Nephron progenitor cell (in vitro differentiated cells): Measurements from ENCODE around the gene LDLRAD2.

Experiments
- DNase-seq: peaks from one replicate; pipeline ENCODE4 v3.0.0; 2021
- H3K27ac Mint-ChIP-seq: 2 replicates; pipeline ENCODE4 v1.8.0; 2021; ENCODE audit warnings: mild to moderate bottlenecking, moderate library complexity, mixed read lengths
- H3K27me3 Mint-ChIP-seq: 2 replicates; pipeline ENCODE4 v1.8.0; 2021; ENCODE audit warnings: mild to moderate bottlenecking, low read depth, mixed read lengths; ENCODE audit not compliant: poor library complexity
- H3K36me3 Mint-ChIP-seq: 2 replicates; pipeline ENCODE4 v1.8.0; 2021; ENCODE audit warnings: low read depth, mixed read lengths
- H3K4me1 Mint-ChIP-seq: 2 replicates; pipeline ENCODE4 v1.8.0; 2021; ENCODE audit warnings: mixed read lengths
- H3K4me3 Mint-ChIP-seq: 2 replicates; pipeline ENCODE4 v1.8.0; 2021; ENCODE audit warnings: mild to moderate bottlenecking, moderate library complexity, mixed read lengths
- H3K9me3 Mint-ChIP-seq: 2 replicates; pipeline ENCODE4 v1.8.0; 2021; ENCODE audit warnings: mild to moderate bottlenecking, moderate library complexity, mixed read lengths
- TF ChIP-seq, protein P1 (sequence below): fragments of 200-600 bp; sonication (generic); IDR thresholded peaks from 2 replicates; pipeline ENCODE4 v1.5.0; 2021; ENCODE audit warnings: antibody characterized with exemption

Gene LDLRAD2

DNA sequence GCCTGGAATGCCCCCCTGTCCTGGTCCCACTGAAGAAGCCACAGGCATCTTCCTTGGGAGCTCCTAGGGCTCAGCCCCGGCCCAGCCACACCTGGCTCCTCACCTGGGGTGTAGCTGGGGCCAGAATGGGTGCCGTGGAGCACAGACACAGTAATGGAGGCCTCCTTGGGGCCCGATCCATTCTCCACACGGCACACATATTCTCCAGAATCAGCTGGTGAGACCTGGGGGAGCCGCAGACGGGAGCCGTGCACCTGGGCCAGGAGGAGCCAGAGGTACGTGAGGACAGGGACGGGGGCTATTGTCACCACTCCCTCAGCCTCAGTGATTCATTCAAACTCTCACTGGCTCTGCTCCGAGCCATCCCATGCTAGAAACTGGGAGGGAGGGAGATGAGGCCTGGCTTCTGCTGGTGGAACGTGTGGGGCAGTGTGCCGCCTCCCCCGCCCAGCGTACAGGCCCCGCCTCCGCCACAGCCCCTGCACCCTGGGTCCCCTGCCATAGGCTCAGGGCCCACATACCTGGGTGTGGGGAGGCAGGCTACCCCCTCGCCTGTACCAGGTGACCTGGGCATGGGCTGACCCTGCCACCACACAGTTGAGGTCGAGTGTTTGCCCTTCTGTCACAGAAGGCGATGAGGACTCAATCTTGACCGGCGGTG, 42.2 kb downstream of the LDLRAD2 start:
- no peak overlapping the region for H3K27ac Mint-ChIP-seq
- H3K27me3 Mint-ChIP-seq, result peaks cover under 1% of the 10 kb centered on the region

DNA sequence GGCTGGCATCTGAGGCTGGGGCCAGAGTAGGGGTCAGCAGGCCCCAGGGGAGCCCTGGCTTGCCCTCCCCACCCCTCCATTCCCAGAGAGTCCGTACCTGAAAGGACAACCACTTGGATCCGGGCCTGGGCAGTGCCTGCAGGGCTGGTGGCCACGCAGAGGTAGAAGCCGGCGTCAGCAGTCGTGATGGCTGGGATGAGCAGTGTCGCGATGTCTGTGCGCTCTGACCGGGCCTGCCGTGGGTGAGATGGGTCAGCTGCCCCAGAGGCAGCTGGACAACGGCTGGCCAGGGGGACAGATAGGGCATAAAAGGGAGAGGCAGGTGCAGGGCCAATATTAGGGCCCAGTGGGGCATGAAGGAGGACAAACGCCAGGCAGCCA, 42.7 kb downstream of the LDLRAD2 start:
- Mint-ChIP-seq H3K9me3 (no peaks in the 10 kb centered on the region), H3K4me3 (no peak overlapping the region), H3K27ac (no peak overlapping the region), H3K27me3 (peaks cover 3% of the 10 kb centered on the region), H3K36me3 (peaks cover 26% of the 10 kb centered on the region), H3K4me1 (peaks cover 13% of the 10 kb centered on the region)
- TF ChIP-seq, protein P1, sequence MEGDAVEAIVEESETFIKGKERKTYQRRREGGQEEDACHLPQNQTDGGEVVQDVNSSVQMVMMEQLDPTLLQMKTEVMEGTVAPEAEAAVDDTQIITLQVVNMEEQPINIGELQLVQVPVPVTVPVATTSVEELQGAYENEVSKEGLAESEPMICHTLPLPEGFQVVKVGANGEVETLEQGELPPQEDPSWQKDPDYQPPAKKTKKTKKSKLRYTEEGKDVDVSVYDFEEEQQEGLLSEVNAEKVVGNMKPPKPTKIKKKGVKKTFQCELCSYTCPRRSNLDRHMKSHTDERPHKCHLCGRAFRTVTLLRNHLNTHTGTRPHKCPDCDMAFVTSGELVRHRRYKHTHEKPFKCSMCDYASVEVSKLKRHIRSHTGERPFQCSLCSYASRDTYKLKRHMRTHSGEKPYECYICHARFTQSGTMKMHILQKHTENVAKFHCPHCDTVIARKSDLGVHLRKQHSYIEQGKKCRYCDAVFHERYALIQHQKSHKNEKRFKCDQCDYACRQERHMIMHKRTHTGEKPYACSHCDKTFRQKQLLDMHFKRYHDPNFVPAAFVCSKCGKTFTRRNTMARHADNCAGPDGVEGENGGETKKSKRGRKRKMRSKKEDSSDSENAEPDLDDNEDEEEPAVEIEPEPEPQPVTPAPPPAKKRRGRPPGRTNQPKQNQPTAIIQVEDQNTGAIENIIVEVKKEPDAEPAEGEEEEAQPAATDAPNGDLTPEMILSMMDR, result no peak
- no peak for DNase-seq

More for the DNA sequence above, 42.2 kb downstream of the LDLRAD2 start:
- no peak for DNase-seq
- Mint-ChIP-seq H3K4me3 (no peak overlapping the region), H3K9me3 (no peaks in the 10 kb centered on the region), H3K4me1 (peaks cover 13% of the 10 kb centered on the region), H3K36me3 (peaks cover 27% of the 10 kb centered on the region)
- TF ChIP-seq, protein P1, result no peak

DNA sequence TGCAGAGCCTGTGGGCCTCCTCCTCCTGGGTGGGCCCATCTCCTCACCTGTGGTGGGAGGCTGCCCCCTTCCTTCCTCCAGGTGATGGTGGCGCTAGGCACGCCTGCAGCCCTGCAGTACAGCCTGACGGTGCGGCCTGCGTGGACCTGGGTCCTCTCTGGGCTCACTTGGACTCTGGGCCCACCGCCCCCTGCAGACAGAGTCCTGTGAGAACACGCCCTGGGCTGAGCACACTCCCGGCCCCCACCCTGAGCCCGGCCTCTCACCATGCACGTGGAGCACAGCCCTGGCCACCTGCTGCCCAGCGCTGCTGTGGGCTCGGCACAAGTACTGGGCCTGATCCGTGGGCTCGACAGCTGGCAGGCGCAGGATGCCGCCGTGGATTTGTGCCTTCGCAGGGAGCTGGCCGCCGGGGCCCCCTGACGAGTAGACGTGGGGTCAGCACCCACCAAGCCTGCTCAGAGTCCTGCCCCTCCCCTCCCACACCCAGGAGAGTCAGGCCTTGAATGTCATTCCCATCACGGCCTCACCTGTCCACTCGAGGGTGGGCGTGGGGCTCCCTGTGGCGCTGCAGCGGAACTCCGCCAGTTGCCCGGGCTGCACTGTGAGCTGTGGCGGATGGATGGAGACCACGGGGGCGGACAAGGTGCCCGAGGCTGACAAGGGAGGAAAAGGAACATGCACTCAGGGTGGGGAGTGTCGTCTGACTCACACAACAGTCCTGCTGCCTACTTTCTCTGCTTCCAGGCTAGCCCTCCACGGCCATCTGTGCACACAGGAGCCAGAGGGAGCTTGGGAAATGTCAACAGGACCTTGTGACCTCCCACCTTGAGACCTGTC, 43.4 kb downstream of the LDLRAD2 start:
- Mint-ChIP-seq H3K27ac (peak overlapping the region; percentile 72), H3K27me3 (peaks cover 3% of the 10 kb centered on the region), H3K9me3 (no peaks in the 10 kb centered on the region), H3K4me1 (peaks cover 13% of the 10 kb centered on the region), H3K36me3 (peaks cover 26% of the 10 kb centered on the region), H3K4me3 (no peak overlapping the region)
- TF ChIP-seq, protein P1, result no peak
- DNase-seq, result no peak

DNA sequence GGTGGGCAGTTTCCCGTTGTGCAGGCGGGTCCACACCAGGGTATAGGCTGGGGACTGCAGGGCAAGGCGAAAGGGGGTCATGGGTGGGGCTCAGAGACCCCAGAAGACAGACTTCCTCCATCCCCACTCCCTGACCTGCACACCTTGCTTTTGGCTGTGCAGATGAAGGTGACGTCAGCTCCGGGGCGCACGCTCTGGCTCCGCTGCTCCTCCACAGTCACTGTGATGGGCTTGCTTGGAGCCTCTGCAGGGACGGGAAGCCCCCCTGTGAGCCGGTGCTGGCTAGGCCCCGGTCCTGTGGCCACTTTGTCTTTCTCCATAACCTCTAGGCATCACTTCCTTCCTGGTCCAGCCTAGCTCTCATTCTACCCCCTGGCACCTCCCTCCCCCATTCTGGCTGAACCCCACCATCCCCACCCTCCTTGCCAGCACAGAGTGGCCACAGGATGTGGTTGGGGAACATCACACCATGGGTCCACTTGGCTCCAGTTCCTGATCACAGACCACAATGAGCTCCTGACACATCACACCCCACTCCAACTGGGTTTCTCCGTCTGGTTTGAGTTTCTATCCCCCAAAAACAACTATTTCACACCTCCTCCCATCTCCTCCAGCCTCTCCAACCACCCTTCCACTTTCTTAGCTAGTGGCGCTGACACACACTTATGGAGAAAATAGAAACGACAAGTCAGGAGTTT, 45.2 kb downstream of the LDLRAD2 start:
- Mint-ChIP-seq H3K36me3 (peaks cover 44% of the 10 kb centered on the region), H3K4me3 (no peak overlapping the region), H3K27ac (peak overlapping the region; percentile 97), H3K4me1 (peaks cover 13% of the 10 kb centered on the region), H3K9me3 (peaks cover 7% of the 10 kb centered on the region), H3K27me3 (peaks cover 8% of the 10 kb centered on the region)
- TF ChIP-seq, protein P1, result no peak
- no peak for DNase-seq

DNA sequence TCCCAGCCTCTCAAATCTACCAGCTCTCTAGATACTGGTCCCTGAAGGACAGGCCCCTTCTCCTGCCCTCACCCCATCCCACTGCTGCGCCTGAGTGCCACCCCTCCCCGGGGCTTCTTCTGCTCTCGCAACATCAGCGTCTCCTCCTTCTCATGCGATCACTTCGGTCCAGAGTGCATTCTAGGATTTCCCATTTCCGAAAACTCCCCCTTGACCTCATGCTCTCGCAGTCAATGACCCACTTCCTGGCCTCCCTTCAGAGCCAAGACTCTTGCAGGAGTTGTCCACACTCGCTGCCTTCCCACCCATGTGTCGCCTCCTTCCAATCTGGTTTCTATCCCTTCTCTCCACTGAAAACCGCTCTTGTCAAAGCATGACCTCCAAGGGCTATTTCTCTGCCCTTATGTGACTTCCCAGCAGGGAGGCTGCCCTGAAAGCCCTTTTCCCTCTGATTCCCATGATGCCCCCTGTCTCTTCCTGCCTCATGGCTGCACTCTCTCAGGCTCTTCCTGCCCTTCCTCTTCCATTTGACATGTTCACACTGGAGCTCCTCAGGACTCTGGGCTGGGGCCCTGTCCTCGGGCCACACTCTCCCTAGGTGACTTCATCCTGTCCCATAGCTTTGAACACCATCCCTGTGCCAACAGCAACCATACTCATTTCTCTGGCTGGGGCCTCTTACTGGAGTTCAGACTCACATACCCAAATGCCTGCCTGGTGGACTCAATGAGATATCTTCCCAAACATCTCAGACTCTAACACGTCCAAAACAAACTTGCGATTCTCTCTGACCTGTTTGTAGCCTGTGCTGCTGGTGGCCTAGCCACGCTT, 46.0 kb downstream of the LDLRAD2 start:
- peaks cover 13% of the 10 kb centered on the region for H3K4me1 Mint-ChIP-seq
- peaks cover 45% of the 10 kb centered on the region for H3K36me3 Mint-ChIP-seq
- DNase-seq, result no peak
- H3K4me3 Mint-ChIP-seq, result no peak overlapping the region
- TF ChIP-seq, protein P1, result no peak
- H3K9me3 Mint-ChIP-seq, result peaks cover 7% of the 10 kb centered on the region
- H3K27me3 Mint-ChIP-seq, result peaks cover 8% of the 10 kb centered on the region
- H3K27ac Mint-ChIP-seq, result peak overlapping the region; percentile 97
